HepG2 (cell line): ENCODE measurements around the gene PGGT1B. TPM values are rescaled to one million over a fixed set of nuclear protein-coding genes. Genes with fewer than 3 reads are reported as not detected.

Source experiments
- ATAC-seq: fragments of 200-7000 bp; cut with Tn5 transposase; 3 replicates; pipeline ENCODE4 v1.9.1; 2020; ENCODE audit warnings: mild to moderate bottlenecking, moderate library complexity
- BruUV-seq: library from RNA; stranded (reverse); fragments of 400-500 nt; replicated peaks from 2 replicates; lab custom pipeline; 2021; lab: Mats Ljungman, UMichigan
- CTCF ChIA-PET: fragments of 300-600 bp; formaldehyde crosslinking; extraction: SDS; loops from one replicate; lab custom pipeline; 2021; ENCODE audit warnings: low total read pairs, inconsistent platforms, low intra/inter-chr PET ratio; lab: Yijun Ruan, JAX
- POLR2A ChIA-PET: fragments of 350-600 bp; sonication (Branson Sonifier 250); formaldehyde crosslinking; loops from one replicate; lab custom pipeline; 2020; ENCODE audit warnings: antibody characterized with exemption, inconsistent platforms; lab: Yijun Ruan, JAX
- DNase-seq: peaks from one replicate; pipeline ENCODE4 v3.0.0-alpha.2; 2015; ENCODE audit warnings: low spot score
- FAIRE-seq: peaks from 3 replicates; lab custom pipeline; 2011; peaks lifted over from hg19 to GRCh38; lab: Jason Lieb, UNC
- H2AFZ ChIP-seq: one replicate; pipeline ENCODE4 v1.6.1; 2011; ENCODE audit warnings: low read length, inconsistent platforms
- H3K27ac ChIP-seq: fragments of 300-600 bp; 3 replicates; pipeline ENCODE4 v1.8.0; 2011; ENCODE audit warnings: mixed run types, mild to moderate bottlenecking, mixed read lengths, low read length, inconsistent platforms; ENCODE audit not compliant: insufficient read depth; ENCODE audit errors: extremely low read length
- H3K27me3 ChIP-seq, 2 experiments: fragments of 200-600 bp in 1 of 2; 2 replicates in 1 of 2; 3 replicates in 1 of 2; pipeline versions ENCODE4 v1.6.0 to v1.8.0; 2011; ENCODE audit warnings: low read length in 2 of 2, mild to moderate bottlenecking in 2 of 2, moderate library complexity in 2 of 2, inconsistent platforms in 1 of 2; ENCODE audit not compliant: insufficient read depth in 2 of 2, control insufficient read depth in 1 of 2
- H3K36me3 ChIP-seq, 2 experiments: fragments of 200-600 bp in 1 of 2; replicated peaks in 1 of 2; 2 replicates in 1 of 2; 3 replicates in 1 of 2; pipeline versions ENCODE4 v1.5.1 to v1.8.0; 2011; ENCODE audit warnings: low read length in 2 of 2, inconsistent platforms in 1 of 2; ENCODE audit not compliant: insufficient read depth in 2 of 2, control insufficient read depth in 1 of 2
- H3K4me1 ChIP-seq: 2 replicates; pipeline ENCODE4 v1.5.1; 2012; ENCODE audit warnings: low read length, inconsistent platforms; ENCODE audit not compliant: insufficient read depth
- H3K4me2 ChIP-seq: 2 replicates; pipeline ENCODE4 v1.6.0; 2011; ENCODE audit warnings: low read depth, low read length, inconsistent platforms
- H3K4me3 ChIP-seq, 3 experiments: fragments of 200-600 bp in 1 of 3; sonication (generic), shearing (Covaris generic) in 1 of 3; replicated peaks in 1 of 3; 2 replicates each; pipeline ENCODE4 v1.5.1; 2011 to 2016; ENCODE audit warnings: low read length in 3 of 3, inconsistent platforms in 2 of 3, low read depth in 2 of 3, mild to moderate bottlenecking in 2 of 3, control low read depth in 1 of 3, mixed read lengths in 1 of 3; ENCODE audit not compliant: insufficient read depth in 1 of 3
- H3K79me2 ChIP-seq: one replicate; pipeline ENCODE4 v1.6.1; 2011; ENCODE audit warnings: low read length, inconsistent platforms; ENCODE audit not compliant: insufficient read depth
- H3K9ac ChIP-seq: 2 replicates; pipeline ENCODE4 v1.6.0; 2011; ENCODE audit warnings: mild to moderate bottlenecking, low read depth, low read length, inconsistent platforms; ENCODE audit not compliant: insufficient read depth
- H3K9me3 ChIP-seq: 2 replicates; pipeline ENCODE4 v1.5.1; 2012; ENCODE audit warnings: mild to moderate bottlenecking, low read length
- H4K20me1 ChIP-seq: 2 replicates; pipeline ENCODE4 v1.6.0; 2011; ENCODE audit warnings: inconsistent platforms, mild to moderate bottlenecking, low read length, moderate library complexity; ENCODE audit not compliant: insufficient read depth
- ARID3A ChIP-seq: IDR thresholded peaks from 2 replicates; pipeline ENCODE4 v1.6.1; 2012; ENCODE audit warnings: low read depth, low read length, improper control_type of control experiment
- HNF4A ChIP-seq: sonication (generic); formaldehyde crosslinking; IDR thresholded peaks from 2 replicates; pipeline ENCODE4 v1.4.0; 2020; ENCODE audit warnings: missing genetic modification reagents
- MED13 ChIP-seq: sonication (generic); formaldehyde crosslinking; IDR thresholded peaks from 2 replicates; pipeline ENCODE4 v1.5.0; 2020; ENCODE audit warnings: missing genetic modification reagents
- NCOA5 ChIP-seq: sonication (generic); formaldehyde crosslinking; IDR thresholded peaks from 2 replicates; pipeline ENCODE4 v1.4.0; 2020; ENCODE audit warnings: missing genetic modification reagents
- NFE2L2 ChIP-seq: fragments of 150-350 bp; IDR thresholded peaks from 2 replicates; pipeline ENCODE4 v1.6.1; 2014; ENCODE audit warnings: low read length
- TAF1 ChIP-seq: sonication (generic); formaldehyde crosslinking; IDR thresholded peaks from 2 replicates; pipeline ENCODE4 v1.4.0; 2020; ENCODE audit warnings: missing genetic modification reagents
- TBL1XR1 ChIP-seq: fragments of 150-350 bp; IDR thresholded peaks from 2 replicates; pipeline ENCODE4 v1.6.1; 2014; ENCODE audit warnings: borderline replicate concordance, low read length; ENCODE audit not compliant: partially characterized antibody
- ZNF24 ChIP-seq: fragments of 450-650 bp; IDR thresholded peaks from 2 replicates; pipeline ENCODE4 v1.6.1; 2017; ENCODE audit warnings: antibody characterized with exemption, mild to moderate bottlenecking
- ZNF260 ChIP-seq: sonication (generic); formaldehyde crosslinking; IDR thresholded peaks from 2 replicates; pipeline ENCODE4 v1.4.0; 2020; ENCODE audit warnings: missing genetic modification reagents, low read depth, mild to moderate bottlenecking, borderline replicate concordance
- ZNF318 ChIP-seq: sonication (generic); formaldehyde crosslinking; IDR thresholded peaks from 2 replicates; pipeline ENCODE4 v1.4.0; 2020; ENCODE audit warnings: mild to moderate bottlenecking, missing genetic modification reagents
- WGBS: methylation state at CpG from one replicate; pipeline ENCODE4 v1.1.6; 2017; ENCODE audit warnings: low lambda C conversion rate; 5-methylcytosine and 5-hydroxymethylcytosine counted together
- in situ Hi-C: cut with HindIII; loops from 2 replicates; pipeline ENCODE4 v1.10.0; 2017; ENCODE audit warnings: low pct_unique_long_range_greater_than_20kb; ENCODE audit not compliant: extremely low pct_ligation_motif_present
- intact Hi-C: fragments of 100-400 bp; cut with micrococcal nuclease; formaldehyde crosslinking; loops from one replicate; pipeline ENCODE4 v1.10.0; 2022; ENCODE audit not compliant: unreplicated experiment
- polyA plus RNA-seq, 8 experiments: library from polyadenylated mRNA; depleted of rRNA in 3 of 8; stranded (reverse) in 7 of 8; unstranded in 1 of 8; fragments of >200 nt; fragmentation: Illumina TruSeq in 4 of 8; extraction: Trizol in 4 of 8; gene quantifications; 2 replicates each; pipeline versions ENCODE4 v1.2.1 to v1.2.3, GENCODE V29; 2011 to 2016; ENCODE audit warnings: low read depth in 4 of 8, missing spikeins in 1 of 8, mixed read lengths in 1 of 8; ENCODE audit not compliant: insufficient read depth in 1 of 8
- total RNA-seq, 5 experiments: library from RNA; depleted of rRNA; stranded (reverse); fragments of >200 nt; fragmentation: Illumina TruSeq; extraction: Trizol; gene quantifications; 2 replicates each; pipeline ENCODE4 v1.2.3, GENCODE V29; 2016; ENCODE audit warnings: low read depth in 1 of 5

Gene PGGT1B
- total and polyA plus RNA-seq, 2 of the 13 experiments (the other 11 are each of a cell fraction or from before 2014, with no cell fraction given): 2.4 to 42.7 TPM

- TF ChIP-seq MED13 (CRISPR knock-in tag) (no peak), TAF1 (CRISPR knock-in tag) (no peak), NCOA5 (no peak), ZNF318 (CRISPR knock-in tag) (no peak), ZNF260 (no peak)
Measured at GRCh38 chr5:115196161-115196560, 66.5 kb downstream of the PGGT1B start (continued).

GRCh38 chr5:115194676-115195075 is 68.0 kb downstream of the PGGT1B start:
- Histone ChIP-seq H2AFZ (no peak overlapping the region), H3K36me3 (no peaks in the 10 kb centered on the region), H3K4me3 (no peak overlapping the region)
- ATAC-seq (peak; percentile 91), FAIRE-seq (no peak)
- TF ChIP-seq ZNF24: no peak
- peak; percentile 4; the same call in 1 of the 2 replicates for TF ChIP-seq NFE2L2
- peak; percentile 11; the same call in 1 of the 2 replicates for TF ChIP-seq ARID3A
- no peak for TF ChIP-seq TBL1XR1
- TF ChIP-seq HNF4A (CRISPR knock-in tag): peak; percentile 76
- TF ChIP-seq, all 625 proteins: peak for 3
- WGBS: 16% methylated on average over 2 of the region's 2 CpGs
- peaks cover 16% of the 10 kb centered on the region for H3K4me1 ChIP-seq
- no peaks in the 10 kb centered on the region for H3K27me3 ChIP-seq
- no peaks in the 10 kb centered on the region for H3K79me2 ChIP-seq
- no peak overlapping the region for H3K9ac ChIP-seq
- no peak overlapping the region for H3K27ac ChIP-seq
- no peaks in the 10 kb centered on the region for H4K20me1 ChIP-seq
- peak; percentile 60 for DNase-seq
- ChIA-PET CTCF (no interaction called here), POLR2A (no interaction called here)
- in situ Hi-C loops: no loop called here
- intact Hi-C loops: loop anchor here (2.0 kb wide), 1 partner anchor 24 kb away; no protein-coding TSS in a partner anchor
- H3K9me3 ChIP-seq: no peaks in the 10 kb centered on the region
- BruUV-seq: no TSS peak
- H3K4me2 ChIP-seq: peak overlapping the region; percentile 33
